ENCODE results near the gene LIPI. TPM values are rescaled to one million over a fixed set of nuclear protein-coding genes. Genes with fewer than 3 reads are reported as not detected.
"Not testable (repeated sequence)": the region's sequence is repeated elsewhere in the genome, so short reads cannot be mapped to it uniquely, and the experiment has no call there.

LIPI gene
- total RNA-seq, 1 experiment from 2014 or later: not detected

DNA sequence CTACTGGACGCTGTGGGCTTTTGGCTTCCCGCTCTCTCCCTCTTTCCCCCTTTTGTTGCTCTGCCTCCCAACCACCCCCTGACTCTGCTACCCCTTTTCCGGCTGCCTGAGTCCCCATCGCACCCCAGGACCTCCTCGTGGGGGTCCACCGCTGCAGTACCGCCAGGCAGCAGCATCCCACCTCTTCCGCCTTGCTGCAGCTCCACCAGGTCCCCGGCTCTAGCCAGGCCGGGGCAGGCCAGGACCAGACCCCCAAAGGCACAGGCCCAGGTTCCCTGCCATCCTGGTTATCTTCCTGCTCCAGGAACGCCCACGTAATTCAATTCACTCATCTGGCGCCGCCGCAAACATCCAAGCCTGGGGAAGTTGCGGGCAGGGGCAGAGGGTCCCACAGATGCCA is 139.8 kb downstream of the LIPI start:
- Histone ChIP-seq H3K4me1 (ENCODE audit: low read length) (no peaks in the 10 kb centered on the region), H3K27ac (ENCODE audit: low read length) (no peak overlapping the region), H3K27me3 (ENCODE audit: low read length) (no peaks in the 10 kb centered on the region), H3K9me2 (replicated peaks; ENCODE audit: insufficient read depth, low read length) (no peaks in the 10 kb centered on the region), H4K20me1 (ENCODE audit: insufficient read depth, low read depth, low read length) (no peaks in the 10 kb centered on the region), H3K79me2 (ENCODE audit: low read length) (0 out of 2 replicates have a peak, but pooled peaks cover 6% of the 10 kb centered on the region), H3K4me2 (ENCODE audit: low read depth, low read length, poor library complexity, severe bottlenecking) (no peak overlapping the region), H3K4me3 (ENCODE audit: low read length) (no peak overlapping the region), H3K36me3 (ENCODE audit: insufficient read depth, low read length) (peaks cover 10% of the 10 kb centered on the region; the same call in 1 of the 2 replicates), H3K9ac (ENCODE audit: low read length) (no peak overlapping the region), H2AFZ (ENCODE audit: low read length) (no peak overlapping the region), H3K9me3 (ENCODE audit: low read length) (peaks cover 5% of the 10 kb centered on the region; the same call in 1 of the 2 replicates)
- no peak for DNase-seq

DNA sequence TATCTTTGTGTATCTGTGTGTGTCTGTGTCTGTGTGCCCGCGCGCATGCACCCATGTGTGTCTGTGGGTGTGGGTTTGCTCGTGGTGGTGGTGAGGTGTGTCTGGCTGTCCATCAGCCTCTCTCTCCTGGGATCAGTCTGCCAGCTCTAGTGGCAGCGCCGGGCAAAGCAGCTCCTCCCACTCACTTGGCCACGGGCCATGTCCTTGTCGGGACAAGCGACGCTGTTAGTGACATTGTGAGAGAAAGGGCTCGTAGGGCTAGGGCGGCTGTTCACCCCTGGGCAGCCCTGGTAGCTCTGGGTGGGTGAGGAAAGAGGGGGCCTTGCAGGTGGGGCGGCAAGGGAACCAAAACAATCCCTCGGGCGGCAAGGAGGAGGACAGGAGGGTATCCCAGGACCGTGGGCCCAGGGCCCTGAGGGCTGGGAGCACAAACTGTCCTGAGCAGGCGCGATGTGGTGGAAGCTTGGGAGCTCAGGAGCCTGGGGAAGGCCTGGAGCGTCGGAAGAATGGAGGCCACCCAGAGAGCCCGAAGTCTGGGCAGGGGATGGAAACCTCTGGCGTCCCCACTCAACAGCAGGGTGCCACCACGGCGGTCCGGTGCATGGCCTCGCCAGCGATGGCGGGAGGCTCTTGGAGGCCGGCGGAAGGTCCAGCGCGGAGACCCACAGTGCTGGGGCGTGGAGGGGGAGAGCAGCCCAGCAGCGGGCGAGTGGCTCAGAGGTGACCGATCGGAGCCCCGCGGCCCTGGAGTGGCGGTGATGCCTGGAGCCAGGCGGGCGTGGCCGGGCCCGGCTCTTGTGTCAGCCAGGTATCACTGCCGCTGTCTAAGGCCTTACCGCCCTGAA is 140.5 kb downstream of the LIPI start:
- Histone ChIP-seq H3K9me3 (ENCODE audit: low read length) (peaks cover 5% of the 10 kb centered on the region; the same call in 1 of the 2 replicates), H4K20me1 (ENCODE audit: insufficient read depth, low read depth, low read length) (no peaks in the 10 kb centered on the region), H3K27me3 (ENCODE audit: low read length) (no peaks in the 10 kb centered on the region), H3K79me2 (ENCODE audit: low read length) (0 out of 2 replicates have a peak, but pooled peaks cover 6% of the 10 kb centered on the region), H3K4me1 (ENCODE audit: low read length) (no peaks in the 10 kb centered on the region), H3K4me3 (ENCODE audit: low read length) (no peak overlapping the region), H3K9ac (ENCODE audit: low read length) (no peak overlapping the region), H3K9me2 (replicated peaks; ENCODE audit: insufficient read depth, low read length) (no peaks in the 10 kb centered on the region), H3K27ac (ENCODE audit: low read length) (no peak overlapping the region), H2AFZ (ENCODE audit: low read length) (no peak overlapping the region), H3K4me2 (ENCODE audit: low read depth, low read length, poor library complexity, severe bottlenecking) (no peak overlapping the region), H3K36me3 (ENCODE audit: insufficient read depth, low read length) (peaks cover 10% of the 10 kb centered on the region; the same call in 1 of the 2 replicates)
- no peak for DNase-seq

DNA sequence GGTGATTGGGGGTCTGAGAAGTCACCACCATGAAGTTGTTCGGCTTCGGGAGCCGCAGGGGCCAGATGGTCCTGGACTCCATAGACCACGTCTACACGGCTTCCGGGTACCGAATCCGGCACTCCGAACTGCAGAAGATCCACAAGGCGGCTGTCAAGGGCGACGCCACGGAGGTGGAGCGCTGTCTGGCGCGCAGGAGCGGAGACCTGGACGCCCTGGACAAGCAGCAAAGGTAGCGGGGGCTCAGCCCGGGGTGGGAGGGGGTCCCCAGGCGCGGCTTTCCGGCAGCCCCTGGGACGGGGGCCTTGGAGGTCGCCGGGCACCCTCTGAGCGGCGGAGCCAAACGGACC is 146.5 kb downstream of the LIPI start:
- no peak for DNase-seq
- no peaks in the 10 kb centered on the region for H4K20me1 ChIP-seq (ENCODE audit: insufficient read depth, low read depth, low read length)
- no peaks in the 10 kb centered on the region for H3K4me1 ChIP-seq (ENCODE audit: low read length)
- H3K4me3 ChIP-seq (ENCODE audit: low read length): no peak overlapping the region
- H3K27ac ChIP-seq (ENCODE audit: low read length): no peak overlapping the region
- no peak overlapping the region for H3K9ac ChIP-seq (ENCODE audit: low read length)
- no peak overlapping the region for H2AFZ ChIP-seq (ENCODE audit: low read length)
- no peaks in the 10 kb centered on the region for H3K27me3 ChIP-seq (ENCODE audit: low read length)
- H3K9me3 ChIP-seq (ENCODE audit: low read length): no peaks in the 10 kb centered on the region
- no peaks in the 10 kb centered on the region for H3K36me3 ChIP-seq (ENCODE audit: insufficient read depth, low read length)
- H3K9me2 ChIP-seq (replicated peaks; ENCODE audit: insufficient read depth, low read length): no peaks in the 10 kb centered on the region
- H3K79me2 ChIP-seq (ENCODE audit: low read length): 0 out of 2 replicates have a peak, but pooled peaks cover 6% of the 10 kb centered on the region
- no peak overlapping the region for H3K4me2 ChIP-seq (ENCODE audit: low read depth, low read length, poor library complexity, severe bottlenecking)

DNA sequence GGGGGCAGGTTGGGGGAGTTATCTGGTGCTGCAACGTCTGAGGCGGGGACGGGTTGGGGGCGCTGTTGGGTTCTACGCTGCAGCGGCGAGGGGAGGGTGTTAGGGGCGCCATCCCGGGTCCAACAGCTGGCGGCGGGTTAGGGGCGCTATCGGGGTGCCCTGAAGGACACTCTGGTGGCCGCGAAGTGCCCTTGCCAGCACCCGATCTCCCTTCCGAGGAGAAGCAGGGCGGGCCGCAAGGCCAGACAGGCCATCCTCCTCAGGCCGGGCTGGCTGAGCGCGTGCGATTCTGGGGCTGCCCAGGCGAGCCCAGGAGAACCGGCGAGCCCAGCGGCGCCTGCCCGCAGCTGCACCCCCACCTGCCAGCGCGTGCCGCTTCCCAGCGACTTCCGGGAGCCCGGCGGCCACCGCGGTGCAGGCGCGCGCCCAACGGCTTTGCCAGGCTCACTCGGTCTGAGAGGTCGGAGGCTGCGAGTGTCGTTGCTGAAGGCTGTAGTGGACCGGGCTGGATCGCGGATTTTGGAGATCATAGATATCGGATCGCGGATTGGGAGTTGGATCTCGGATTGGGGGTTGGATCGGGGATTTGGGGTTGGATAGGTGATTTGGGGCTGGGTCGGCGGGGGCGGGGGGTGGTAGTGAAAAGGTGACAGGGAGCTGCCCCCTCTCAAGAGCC is 147.0 kb downstream of the LIPI start:
- H3K27ac ChIP-seq (ENCODE audit: low read length); H3K4me1 ChIP-seq (ENCODE audit: low read length); H3K36me3 ChIP-seq (ENCODE audit: insufficient read depth, low read length); H3K9ac ChIP-seq (ENCODE audit: low read length); H3K4me2 ChIP-seq (ENCODE audit: low read depth, low read length, poor library complexity, severe bottlenecking); H3K9me2 ChIP-seq (replicated peaks; ENCODE audit: insufficient read depth, low read length); H2AFZ ChIP-seq (ENCODE audit: low read length); H3K9me3 ChIP-seq (ENCODE audit: low read length); DNase-seq; H3K27me3 ChIP-seq (ENCODE audit: low read length); H4K20me1 ChIP-seq (ENCODE audit: insufficient read depth, low read depth, low read length); H3K4me3 ChIP-seq (ENCODE audit: low read length); H3K79me2 ChIP-seq (ENCODE audit: low read length): not testable (repeated sequence)

DNA sequence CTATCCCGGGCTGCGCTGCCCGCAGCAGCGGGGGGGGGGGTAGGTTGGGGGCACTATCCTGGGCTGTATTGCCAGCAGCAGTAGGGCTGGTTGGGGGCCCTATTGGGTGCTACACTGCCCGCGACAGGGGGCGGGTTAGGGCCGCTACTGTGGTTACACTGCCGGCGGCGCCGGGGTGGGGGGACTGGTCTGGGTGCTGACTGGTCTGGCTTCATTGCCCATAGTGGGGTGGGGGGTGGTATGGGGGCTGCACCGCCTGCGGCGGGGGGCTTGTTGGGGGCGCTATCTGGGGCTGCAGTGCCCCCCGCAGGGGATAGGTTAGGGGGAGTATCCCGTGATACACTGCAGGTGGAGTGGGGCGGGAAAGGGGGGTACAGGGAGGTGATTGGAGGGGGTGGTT is 148.1 kb downstream of the LIPI start:
- not testable (repeated sequence) for H3K36me3 ChIP-seq (ENCODE audit: insufficient read depth, low read length); H2AFZ ChIP-seq (ENCODE audit: low read length); H3K4me2 ChIP-seq (ENCODE audit: low read depth, low read length, poor library complexity, severe bottlenecking); H3K9ac ChIP-seq (ENCODE audit: low read length); H3K27me3 ChIP-seq (ENCODE audit: low read length); H4K20me1 ChIP-seq (ENCODE audit: insufficient read depth, low read depth, low read length); H3K9me3 ChIP-seq (ENCODE audit: low read length); H3K4me1 ChIP-seq (ENCODE audit: low read length); DNase-seq; H3K9me2 ChIP-seq (replicated peaks; ENCODE audit: insufficient read depth, low read length); H3K27ac ChIP-seq (ENCODE audit: low read length); H3K79me2 ChIP-seq (ENCODE audit: low read length); H3K4me3 ChIP-seq (ENCODE audit: low read length)

DNA sequence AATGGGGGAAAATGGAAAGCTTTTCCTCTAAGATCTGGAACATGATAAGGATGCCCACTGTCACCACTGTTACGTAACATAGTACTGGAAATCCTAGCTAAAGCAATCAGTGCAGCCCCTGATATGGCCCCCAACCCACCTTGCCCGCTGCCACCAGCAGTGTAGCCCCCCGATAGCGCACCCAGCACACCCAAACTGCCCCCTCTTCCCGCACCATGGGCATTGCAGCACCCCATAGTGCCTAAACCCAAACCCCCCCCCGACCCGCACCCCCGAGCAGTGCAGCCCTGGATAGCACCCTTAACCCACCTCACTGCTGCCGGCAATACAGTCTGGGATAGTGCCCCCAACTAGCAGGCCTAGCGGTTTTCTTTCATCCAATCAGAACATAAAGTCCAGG is 148.9 kb downstream of the LIPI start:
- H3K4me3 ChIP-seq (ENCODE audit: low read length); H3K9me2 ChIP-seq (replicated peaks; ENCODE audit: insufficient read depth, low read length); H3K4me1 ChIP-seq (ENCODE audit: low read length); H4K20me1 ChIP-seq (ENCODE audit: insufficient read depth, low read depth, low read length); H3K27ac ChIP-seq (ENCODE audit: low read length); H3K9me3 ChIP-seq (ENCODE audit: low read length); H3K36me3 ChIP-seq (ENCODE audit: insufficient read depth, low read length); H3K27me3 ChIP-seq (ENCODE audit: low read length); DNase-seq; H3K4me2 ChIP-seq (ENCODE audit: low read depth, low read length, poor library complexity, severe bottlenecking); H3K79me2 ChIP-seq (ENCODE audit: low read length); H2AFZ ChIP-seq (ENCODE audit: low read length); H3K9ac ChIP-seq (ENCODE audit: low read length): not testable (repeated sequence)

DNA sequence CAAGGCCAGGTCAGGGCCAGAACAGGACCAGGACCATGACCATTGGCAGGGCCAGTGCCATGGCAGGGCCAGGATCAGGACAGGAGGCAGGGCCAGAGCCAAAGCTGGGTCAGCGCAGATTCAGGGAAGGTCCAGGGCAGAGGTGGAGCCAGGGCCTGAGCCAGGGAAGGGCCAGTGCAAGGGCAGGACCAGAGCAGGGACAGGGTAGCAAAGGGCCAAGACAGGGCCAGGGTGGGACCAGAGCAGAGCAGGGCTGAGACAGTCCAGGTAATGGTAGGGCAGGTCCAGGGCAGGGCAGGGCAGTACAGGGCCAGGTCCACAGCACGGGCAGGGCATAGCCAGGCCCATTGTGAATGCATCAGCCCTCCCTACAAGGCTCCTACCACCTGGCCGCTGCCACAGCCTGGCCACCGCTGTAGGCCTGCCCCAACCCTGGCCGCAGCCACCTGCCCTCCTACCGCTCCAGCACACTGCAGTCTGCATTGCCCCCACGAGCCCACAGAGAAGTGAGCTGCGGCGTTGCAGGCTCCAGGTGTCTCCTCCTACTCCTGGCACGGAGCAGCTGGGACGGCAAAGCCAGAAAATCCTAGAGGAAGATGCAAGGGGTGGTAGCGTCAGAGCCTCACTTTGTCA is 151.6 kb downstream of the LIPI start:
- H3K27ac ChIP-seq (ENCODE audit: low read length); H2AFZ ChIP-seq (ENCODE audit: low read length); H3K4me1 ChIP-seq (ENCODE audit: low read length); H3K9me2 ChIP-seq (replicated peaks; ENCODE audit: insufficient read depth, low read length); H3K27me3 ChIP-seq (ENCODE audit: low read length); H3K9me3 ChIP-seq (ENCODE audit: low read length); H3K4me2 ChIP-seq (ENCODE audit: low read depth, low read length, poor library complexity, severe bottlenecking); H3K9ac ChIP-seq (ENCODE audit: low read length); H4K20me1 ChIP-seq (ENCODE audit: insufficient read depth, low read depth, low read length); H3K36me3 ChIP-seq (ENCODE audit: insufficient read depth, low read length); DNase-seq; H3K4me3 ChIP-seq (ENCODE audit: low read length): not testable (repeated sequence)
- H3K79me2 ChIP-seq (ENCODE audit: low read length): peaks cover 30% of the 10 kb centered on the region
